HuH-7.5 (cell line): ENCODE data around the gene CYP11A1.
A peak's percentile ranks its signal among the peaks of the same experiment; 100 is the strongest.
"Not testable (repeated sequence)": the region's sequence is repeated elsewhere in the genome, so short reads cannot be mapped to it uniquely, and the experiment has no call there.

Source experiments
- DNase-seq: peaks from one replicate; pipeline ENCODE4 v3.0.0; 2011; ENCODE audit warnings: low spot score

CYP11A1 gene

DNA sequence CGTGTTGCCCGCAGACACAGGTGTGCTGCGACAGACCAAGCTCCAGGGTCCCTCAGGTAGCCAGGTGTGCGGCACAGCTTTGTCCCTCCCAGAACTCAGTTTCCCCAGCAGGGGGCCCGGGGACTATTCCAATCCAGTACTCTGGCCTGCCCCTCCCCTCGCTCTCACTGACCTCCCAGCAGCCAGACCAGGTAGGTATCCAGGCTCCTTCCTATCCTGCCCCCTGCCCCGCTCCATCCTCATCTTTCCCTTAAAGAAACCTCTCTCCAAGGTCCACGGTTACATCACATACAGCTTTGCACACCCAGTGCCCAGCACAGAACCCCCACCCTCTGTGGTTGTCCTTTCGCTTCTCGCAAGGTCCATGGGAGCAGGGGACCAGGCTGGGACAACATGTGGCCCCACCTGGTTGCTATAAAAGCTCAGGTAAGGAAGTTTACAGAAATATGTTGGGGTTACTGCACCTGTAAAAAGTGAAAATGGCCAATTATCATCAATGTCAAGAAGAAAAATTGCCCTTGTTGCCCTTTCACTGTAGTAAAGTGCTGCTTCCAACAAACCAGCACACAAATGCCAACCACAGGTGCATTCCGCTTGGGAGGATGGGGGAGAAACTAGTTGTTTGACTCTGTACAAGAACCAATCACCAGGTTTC lies 7.3 kb upstream of the CYP11A1 start:
- DNase-seq: no peak

DNA sequence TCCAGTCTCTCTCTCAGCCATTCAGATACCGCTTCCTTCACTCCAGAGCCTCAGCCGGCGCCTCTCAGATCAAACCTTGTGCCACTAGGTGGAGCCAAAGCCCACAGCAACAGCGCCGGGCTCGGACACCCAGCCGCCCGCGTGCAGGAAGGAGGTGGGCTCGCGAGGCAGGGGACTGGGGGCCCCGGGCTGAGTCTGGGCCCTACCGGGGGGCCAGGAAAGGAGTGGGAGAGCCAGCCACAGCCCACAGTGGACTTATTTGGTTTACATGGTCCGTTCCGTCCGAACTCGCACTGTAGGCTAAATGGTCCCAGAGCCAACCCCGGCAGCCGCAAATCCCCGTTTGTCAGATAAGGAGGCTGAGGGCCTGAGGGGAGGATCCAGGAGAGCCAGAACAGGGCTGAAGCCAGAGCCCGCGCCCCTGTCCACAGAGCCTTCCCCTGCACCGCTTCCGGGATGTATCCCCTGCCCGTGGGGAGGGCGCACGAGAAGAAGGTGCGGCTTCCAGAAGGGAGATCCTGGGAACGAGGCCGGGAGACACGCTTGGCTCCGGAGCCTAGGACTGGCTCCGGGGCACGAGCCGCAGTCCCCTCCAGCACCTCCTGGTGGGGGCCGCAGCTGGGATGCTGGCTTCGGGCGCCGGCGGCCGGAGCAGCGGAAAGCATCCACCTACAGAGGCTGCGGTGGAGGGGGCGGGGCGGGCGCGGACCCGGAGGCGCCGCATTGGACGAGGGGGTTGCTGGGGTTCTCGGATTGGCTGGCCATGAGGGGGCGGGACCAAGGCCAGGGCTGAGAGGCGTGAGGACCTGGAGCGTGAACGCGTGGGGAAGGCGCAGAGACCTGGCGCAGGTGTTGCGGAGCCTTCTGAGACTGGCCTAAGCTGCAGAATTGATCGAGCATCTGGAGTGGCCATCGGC lies 6.5 kb upstream of the CYP11A1 start:
- DNase-seq: peak; percentile 100

DNA sequence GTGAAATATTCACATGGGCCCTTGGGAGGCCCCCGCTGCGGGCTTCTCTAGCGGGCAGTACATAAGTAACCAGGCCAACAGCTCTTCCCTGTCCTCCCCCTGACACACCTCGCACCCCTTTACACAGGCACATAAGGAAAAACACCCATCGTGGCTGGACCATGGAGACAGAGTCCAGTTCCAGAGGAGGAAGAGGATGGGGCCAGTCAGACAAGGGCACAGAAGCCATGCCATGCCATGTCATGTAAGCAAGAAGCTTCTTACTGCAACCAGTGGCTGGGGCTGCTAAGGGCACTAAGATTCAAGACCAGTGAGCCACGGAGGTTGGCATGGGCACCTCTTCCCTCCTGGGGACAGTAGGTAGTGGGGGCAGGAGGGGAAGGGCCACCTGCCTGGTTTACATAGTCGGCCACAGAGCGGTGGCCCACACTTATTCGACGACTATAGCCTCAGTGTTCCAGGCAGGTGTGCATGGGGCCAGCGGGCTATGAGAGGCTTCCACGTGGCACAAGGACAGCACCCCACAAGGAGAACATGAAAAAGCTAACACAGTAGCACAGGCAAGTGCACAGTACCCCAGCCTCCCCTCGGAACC lies 5.7 kb upstream of the CYP11A1 start:
- DNase-seq: no peak

DNA sequence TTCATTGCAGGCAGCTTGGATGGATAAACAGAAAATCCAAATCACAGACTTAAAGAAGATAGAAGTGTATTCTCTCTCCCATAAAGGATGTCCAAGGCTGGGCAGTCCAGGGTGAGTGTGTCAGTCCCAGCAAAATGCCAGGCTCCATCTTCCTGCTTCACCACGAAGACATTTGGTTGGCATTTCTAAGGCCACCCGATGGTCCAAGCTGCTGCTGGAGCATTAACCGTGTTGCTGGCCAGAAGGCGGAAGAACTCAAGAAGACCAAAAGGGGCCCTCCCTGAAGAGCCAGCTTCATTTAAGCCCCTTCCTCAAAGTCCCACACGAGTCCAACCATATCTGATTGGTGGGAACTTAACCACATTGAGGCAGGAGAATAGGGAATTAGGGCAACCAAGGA lies 3.0 kb upstream of the CYP11A1 start:
- no peak for DNase-seq

DNA sequence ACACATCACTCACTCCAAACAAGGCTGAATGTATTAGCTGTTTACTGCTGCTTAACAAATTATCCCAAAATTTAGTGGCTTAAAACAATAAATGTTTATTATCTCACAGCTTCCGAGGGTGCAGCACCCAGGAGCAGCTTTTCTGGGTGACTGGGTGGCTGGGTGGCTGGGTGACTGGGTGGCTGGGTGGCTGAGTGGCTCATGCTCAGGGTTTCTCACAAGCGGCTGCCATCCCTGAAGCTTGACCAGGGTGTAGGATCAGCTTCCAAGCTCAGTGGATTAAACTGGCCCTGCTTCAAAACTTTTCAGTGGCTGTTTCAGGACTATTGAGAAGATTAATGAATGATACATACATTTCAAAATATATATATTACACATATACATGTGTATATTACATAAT lies 2.3 kb upstream of the CYP11A1 start:
- DNase-seq: no peak

DNA sequence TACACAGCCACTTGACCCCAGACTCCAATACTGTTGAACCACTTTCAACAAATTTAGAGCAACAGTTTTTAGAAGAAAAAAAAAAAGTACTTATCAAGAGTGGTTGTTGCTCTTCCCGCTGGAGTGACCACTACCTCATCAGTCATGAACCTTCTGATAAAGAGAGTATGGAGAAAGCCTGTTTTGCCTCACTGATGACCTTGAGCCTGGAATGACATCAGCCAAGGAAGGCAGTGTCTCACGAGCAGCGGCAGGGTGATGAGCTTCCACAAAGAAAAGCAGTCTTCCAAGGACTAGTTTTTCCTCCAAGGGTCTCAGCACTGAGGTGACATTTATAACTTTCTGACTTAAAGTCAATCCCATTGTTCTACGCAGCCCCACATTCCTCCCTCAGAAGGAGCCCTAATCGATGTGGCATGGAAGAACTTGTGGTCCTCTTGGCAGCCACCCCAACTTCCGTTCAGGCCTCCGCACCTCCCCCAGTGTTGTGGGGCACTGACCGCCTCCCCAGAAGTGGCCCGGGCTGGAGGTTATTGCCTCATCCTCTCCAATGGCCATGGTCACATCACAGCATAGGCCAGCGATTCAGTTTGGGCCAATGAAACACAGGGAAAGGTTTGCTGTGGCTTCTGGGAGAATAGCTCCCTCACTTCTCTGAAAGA lies 1.8 kb upstream of the CYP11A1 start:
- no peak for DNase-seq

DNA sequence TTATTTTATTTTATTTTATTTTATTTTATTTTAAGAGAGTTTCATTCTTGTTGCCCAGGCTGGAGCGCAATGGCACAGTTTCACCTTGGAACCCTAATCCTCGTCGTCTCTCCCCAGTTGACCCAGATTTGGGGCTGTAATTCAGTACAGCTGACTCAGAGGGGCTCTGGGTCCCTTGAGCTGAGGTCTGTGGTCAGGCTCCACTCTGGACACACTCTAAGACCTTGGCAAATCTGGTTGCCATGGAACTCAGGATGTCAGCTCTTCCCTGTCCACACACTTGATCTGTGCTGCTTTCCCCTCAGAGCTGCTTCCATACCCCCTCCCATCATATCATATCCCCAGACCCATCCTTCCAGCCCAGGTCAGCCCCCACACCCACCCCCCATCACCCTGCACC lies 675 bp upstream of the CYP11A1 start:
- DNase-seq: no peak

DNA sequence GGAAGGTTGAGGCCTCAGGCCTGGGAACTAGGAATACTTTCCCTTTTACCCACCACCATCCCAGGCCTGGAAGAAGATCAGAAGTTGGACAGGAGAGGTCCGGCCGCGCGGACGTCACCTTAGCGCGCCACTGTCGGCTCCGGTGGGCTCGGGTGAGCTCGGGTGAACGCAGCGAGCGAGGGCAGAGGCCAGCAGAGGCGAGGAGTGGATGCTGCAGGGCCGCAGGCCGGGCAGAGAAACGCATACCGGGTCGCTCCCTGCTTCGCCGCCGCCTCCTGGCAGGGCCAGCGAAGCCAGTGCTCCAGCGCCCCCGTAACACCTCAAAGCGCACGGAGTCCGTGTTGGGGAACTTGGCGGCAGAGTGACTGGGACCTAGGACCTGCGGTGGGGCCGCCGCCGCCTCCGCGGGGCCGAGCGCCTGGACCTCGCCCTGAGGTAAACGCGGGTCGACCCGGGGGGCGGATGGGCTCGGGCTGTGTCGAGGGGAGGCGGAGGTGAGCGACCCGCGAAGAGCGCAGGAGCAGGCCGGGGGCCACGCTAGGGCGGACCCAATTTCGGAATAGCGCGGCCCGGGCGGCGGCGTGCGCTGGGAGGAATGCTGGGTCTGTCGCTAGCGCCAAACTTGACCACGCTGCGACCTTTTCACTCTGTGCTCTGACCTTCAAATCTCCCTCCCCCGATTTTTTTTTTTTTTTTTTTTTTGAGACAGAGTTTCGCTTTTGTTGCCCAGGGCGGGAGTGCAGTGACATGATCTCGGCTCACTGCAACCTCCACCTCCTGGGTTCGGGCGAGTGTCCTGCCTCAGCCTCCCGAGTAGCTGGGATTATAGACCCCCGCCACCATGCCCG lies 1.6 kb downstream of the CYP11A1 start:
- no peak for DNase-seq

DNA sequence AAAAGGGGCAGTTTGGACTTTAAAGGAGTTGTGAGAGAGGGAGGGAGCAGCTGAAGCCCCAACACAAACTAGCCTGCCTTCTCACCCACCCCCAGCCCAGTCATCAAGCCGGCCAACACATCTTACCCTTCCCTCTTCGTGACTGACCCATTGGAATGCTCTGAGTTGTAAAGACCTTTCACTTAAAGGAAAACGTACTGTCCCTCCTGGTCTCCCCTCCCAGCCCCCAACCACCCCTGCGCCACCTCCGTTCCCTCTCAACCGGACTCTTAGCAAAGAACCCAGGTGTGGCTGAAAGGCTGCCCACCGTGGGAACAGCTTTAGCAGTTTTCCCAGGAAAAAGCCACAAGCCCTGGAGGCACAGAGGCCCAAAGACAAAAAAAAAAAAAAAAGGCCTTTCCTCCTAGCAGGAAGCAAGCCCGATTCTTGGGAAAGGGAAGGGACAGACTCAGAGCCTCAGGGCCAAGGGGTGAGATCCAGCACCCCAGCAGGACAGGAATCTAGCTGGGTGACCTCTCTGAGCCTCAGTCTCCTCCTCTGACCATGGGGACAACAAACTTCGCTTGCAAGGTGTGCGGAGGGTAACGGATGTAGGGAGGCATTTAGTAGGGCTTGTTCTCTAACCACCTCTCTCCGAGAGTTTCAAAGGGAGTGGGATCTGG lies 2.4 kb downstream of the CYP11A1 start:
- no peak for DNase-seq

DNA sequence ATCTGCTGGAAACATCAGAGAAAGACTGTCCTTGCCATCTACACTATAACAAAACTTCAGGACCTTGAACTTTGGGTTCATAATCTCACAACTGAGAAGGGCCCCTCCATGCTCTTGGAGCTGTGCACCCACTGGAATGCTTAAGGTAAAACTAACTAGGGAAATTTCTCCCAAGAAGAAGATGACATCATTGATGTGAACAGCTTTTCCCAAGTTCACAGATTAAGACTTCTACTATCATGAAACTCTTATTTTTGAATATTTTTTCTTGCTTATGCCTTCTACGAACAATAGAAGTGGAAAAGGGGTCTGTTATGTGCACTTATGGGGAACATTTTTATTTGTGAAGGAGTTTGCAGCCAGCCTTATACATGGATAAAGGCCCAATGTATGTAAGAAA lies 5.0 kb downstream of the CYP11A1 start:
- DNase-seq: no peak

DNA sequence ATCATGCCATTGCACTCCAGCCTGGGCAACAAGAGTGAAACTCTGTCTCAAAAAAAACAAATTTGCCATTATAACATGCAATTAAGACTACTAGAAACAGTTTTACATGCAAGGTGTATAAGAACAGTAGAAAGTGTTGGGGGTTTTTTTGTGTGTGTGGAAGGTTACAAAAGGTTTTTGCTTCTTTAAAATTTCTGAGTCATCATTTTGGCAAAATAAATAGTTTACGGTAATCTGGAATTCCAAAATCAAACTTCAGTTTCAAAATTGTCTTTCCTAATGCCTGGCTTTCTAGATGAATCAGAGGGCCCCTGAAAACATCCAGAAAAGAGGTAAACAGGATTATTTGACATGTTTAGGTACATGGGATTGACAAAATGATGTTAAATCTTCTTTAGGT lies 6.6 kb downstream of the CYP11A1 start:
- DNase-seq: not testable (repeated sequence)

DNA sequence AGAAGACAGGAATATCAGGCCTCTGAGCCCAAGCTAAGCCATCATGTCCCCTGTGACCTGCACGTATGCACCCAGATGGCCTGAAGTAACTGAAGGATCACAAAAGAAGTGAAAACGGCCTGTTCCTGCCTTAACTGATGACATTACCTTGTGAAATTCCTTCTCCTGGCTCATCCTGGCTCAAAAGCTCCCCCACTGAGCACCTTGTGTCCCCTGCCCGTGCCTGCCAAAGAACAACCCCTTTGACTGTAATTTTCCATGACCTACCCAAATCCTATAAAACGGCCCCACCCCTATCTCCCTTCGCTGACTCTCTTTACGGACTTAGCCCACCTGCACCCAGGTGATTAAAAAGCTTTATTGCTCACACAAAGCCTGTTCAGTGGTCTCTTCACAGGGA lies 8.1 kb downstream of the CYP11A1 start:
- DNase-seq: not testable (repeated sequence)

DNA sequence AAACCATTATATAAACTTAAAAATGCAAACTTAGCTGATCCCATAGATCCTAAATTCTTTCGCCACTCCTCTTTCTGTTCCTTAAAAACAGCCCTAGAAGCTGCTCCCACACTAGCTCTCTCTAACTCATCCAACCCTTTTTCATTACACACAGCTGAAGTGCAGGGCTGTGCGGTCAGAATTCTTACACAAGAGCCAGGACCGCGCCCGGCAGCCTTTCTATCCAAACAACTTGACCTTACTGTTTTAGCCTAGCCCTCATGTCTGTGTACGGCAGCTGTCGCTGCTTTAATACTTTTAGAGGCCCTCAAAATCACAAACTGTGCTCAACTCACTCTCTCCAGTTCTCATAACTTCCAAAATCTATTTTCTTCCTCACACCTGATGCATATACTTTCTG lies 9.9 kb downstream of the CYP11A1 start:
- DNase-seq: not testable (repeated sequence)

DNA sequence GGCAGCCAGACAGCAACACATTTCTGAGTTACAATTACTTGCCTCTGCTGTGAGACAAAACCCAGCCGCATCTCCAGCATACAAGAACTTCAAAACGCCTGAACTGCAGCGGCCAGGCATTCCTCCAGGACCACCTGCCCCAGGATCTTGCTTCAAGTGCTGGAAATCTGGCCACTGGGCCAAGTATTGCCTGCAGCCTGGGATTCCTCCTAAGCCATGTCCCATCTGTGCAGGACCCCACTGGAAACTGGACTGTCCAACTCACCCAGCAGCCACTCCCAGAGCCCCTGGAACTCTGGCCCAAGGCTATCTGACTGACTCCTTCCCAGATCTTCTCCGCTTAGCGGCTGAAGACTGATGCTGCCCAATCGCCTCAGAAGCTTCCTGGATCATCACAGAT lies 11.4 kb downstream of the CYP11A1 start:
- DNase-seq: not testable (repeated sequence)

DNA sequence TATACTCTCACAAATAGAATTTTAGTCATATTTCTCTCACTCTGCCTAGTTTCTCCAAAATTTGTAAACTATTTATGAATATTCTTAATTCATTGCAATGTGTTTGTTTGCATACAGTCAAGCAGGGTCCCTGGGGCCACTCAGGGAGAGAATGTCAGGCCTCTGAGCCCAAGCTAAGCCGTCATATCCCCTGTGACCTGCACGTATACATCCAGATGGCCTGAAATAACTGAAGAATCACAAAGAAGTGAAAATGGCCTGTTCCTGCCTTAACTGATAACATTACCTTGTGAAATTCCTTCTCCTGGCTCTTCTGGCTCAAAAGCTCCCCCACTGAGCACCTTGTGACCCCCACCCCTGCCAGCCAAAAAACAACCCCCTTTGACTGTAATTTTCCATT lies 13.5 kb downstream of the CYP11A1 start:
- DNase-seq: not testable (repeated sequence)

DNA sequence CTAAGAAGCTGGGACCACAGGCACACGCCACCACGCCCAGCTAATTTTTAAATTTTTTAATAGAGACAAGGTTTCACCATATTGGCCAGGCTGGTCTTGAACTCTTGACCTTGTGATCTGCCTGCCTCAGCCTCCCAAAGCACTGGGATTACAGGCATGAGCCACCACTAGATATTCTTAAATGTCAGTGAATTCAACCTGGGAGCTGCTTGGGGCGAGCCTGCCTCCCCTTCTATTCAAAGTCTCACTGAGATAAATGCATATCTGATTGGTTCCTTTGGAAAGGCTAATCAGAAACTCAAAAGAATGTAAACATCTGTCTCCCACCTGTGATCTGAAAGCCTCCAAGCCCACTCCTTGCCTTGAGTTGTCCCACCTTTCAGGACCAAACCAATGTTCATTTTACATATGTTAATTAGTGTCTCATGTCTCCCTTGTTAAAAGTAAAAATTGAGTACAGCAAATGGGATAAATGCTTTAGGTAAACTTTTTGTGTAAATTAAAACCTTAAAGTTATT lies 15.0 kb downstream of the CYP11A1 start:
- DNase-seq: no peak

DNA sequence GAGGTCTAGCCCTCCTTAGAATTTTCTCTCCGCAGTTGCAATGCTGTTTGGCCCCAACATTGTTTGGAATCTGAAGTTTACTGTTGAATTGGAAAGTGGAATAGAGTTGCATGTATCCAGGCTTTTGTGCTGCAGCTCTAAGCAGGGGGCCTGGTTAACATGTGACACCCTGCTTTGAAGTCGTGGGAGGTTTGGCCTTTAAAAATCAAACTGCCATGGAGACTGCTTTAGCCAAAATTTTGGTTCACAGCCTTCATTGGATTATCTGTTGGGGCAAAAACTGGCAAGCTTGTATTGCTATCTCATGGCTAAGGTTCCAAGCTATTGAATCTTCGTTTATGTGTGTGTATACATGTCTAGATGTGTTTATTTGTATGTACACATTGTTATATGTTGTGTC lies 15.8 kb downstream of the CYP11A1 start:
- DNase-seq: no peak

DNA sequence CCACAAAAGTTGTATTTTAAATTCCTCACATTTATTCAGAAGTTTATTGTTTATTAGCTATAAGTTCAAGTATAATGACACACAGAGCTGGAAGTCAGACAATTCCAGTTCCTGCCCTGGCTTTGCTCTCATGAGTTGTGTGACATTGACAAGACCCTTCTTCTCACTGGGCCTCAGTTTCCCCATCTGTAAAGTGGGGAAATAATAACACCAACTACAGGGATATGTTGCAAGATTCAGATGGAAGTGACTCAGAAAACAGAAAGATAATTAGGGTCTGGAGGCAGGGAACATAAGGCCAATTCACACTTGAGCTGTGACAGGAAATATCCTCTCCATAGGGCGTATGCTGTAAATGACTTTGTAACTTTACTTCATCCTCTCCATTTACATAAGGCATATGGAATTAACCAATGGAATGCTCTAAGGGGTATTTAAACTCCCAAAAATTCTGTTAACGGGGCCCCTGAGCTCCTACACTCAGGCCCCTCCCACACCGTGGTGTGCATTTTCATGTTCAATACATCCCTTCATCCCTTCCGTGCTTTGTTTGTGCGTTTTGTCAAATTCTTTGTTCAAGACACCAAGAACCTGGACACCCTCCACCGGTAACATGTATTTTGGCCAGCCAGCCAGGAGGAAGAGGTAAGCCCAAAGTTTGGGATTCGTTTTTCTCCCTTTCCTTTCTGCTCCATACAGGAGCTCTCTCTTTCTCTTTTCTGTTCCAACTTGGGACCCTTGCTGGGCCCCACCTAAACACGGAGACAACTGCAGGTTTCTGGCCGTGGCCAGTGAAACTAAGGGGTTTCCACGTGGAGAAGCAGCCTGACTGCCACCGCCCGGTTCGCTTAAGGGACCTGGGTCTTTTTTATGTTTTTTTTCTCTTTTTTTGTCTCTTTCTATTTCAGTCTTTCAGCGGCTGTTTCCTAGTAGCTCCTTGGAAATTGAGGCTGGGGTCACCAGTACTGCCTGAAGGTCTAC lies 16.9 kb downstream of the CYP11A1 start:
- DNase-seq: no peak

DNA sequence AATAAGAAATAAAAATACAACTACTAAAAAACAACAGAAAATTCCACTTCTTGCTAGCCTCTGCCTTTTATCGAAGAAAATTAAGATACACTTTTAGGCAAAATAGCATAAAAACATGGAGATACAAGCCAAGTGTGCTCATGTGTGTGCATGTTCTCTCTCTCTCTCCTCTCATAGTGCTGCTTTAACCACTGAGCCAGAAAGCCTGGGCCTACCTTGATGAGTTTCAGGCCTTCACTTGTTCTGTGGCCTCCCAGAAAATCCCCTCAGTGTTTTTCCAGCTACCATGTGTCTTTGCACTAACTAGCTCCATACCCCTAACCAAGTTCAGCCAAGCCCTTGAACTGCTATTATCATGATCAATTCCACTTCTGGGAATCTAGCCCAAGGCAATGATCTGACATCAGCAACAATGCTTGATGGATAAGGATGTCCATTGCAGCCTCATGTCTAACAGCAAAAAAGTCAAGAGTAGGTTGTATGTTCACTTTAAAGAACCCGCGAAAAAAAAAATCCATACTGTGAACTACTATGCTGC lies 18.1 kb downstream of the CYP11A1 start:
- DNase-seq: no peak
